Endodermal cell (in vitro differentiated cells): ENCODE results near the gene LRP1-AS. TPM values are rescaled to one million over a fixed set of nuclear protein-coding genes. Genes with fewer than 3 reads are reported as not detected.

Source experiments
- DNase-seq: peaks from one replicate; pipeline ENCODE4 v3.0.0-alpha.2; 2017
- H3K27ac ChIP-seq: 2 replicates; pipeline ENCODE4 v1.5.1; 2013; ENCODE audit warnings: mild to moderate bottlenecking, low read depth, low read length, moderate library complexity
- H3K27me3 ChIP-seq: 2 replicates; pipeline ENCODE4 v1.6.1; 2013; ENCODE audit warnings: mild to moderate bottlenecking, low read length, moderate library complexity; ENCODE audit not compliant: insufficient read depth, control insufficient read depth, poor library complexity, severe bottlenecking
- H3K36me3 ChIP-seq: 2 replicates; pipeline ENCODE4 v1.7.0; 2013; ENCODE audit warnings: mild to moderate bottlenecking, low read length, moderate library complexity; ENCODE audit not compliant: control insufficient read depth, insufficient read depth
- H3K4me1 ChIP-seq: one replicate; pipeline ENCODE4 v1.7.0; 2013; ENCODE audit warnings: low read length; ENCODE audit not compliant: control insufficient read depth, insufficient read depth
- H3K4me3 ChIP-seq: 2 replicates; pipeline ENCODE4 v1.5.1; 2013; ENCODE audit warnings: mild to moderate bottlenecking, low read length, moderate library complexity
- H3K9ac ChIP-seq: 2 replicates; pipeline ENCODE4 v1.6.1; 2013; ENCODE audit warnings: mild to moderate bottlenecking, low read length, moderate library complexity; ENCODE audit not compliant: poor library complexity, severe bottlenecking; ENCODE audit errors: extremely low read depth
- H3K9me3 ChIP-seq: 2 replicates; pipeline ENCODE4 v1.6.1; 2013; ENCODE audit warnings: mild to moderate bottlenecking, low read length, moderate library complexity; ENCODE audit not compliant: control insufficient read depth
- H3K27ac Mint-ChIP-seq: 2 replicates; pipeline ENCODE4 v1.8.0; 2020; ENCODE audit warnings: mixed read lengths
- H3K27me3 Mint-ChIP-seq: 2 replicates; pipeline ENCODE4 v1.8.0; 2021; ENCODE audit warnings: mild to moderate bottlenecking, mixed read lengths; ENCODE audit not compliant: insufficient read depth
- H3K36me3 Mint-ChIP-seq: 2 replicates; pipeline ENCODE4 v1.8.0; 2020; ENCODE audit warnings: low read depth, mixed read lengths
- H3K4me1 Mint-ChIP-seq: 2 replicates; pipeline ENCODE4 v1.8.0; 2020; ENCODE audit warnings: mixed read lengths
- H3K4me3 Mint-ChIP-seq: 2 replicates; pipeline ENCODE4 v1.8.0; 2020; ENCODE audit warnings: mild to moderate bottlenecking, moderate library complexity, mixed read lengths
- H3K9me3 Mint-ChIP-seq: 2 replicates; pipeline ENCODE4 v1.8.0; 2020; ENCODE audit warnings: mild to moderate bottlenecking, mixed read lengths
- CTCF ChIP-seq: fragments of 200-600 bp; sonication (generic); conservative IDR thresholded peaks from 2 replicates; pipeline ENCODE4 v1.5.0; 2021; ENCODE audit warnings: antibody characterized with exemption, mild to moderate bottlenecking
- WGBS, 2 experiments: methylation state at CpG; one replicate each; pipeline versions ENCODE4 v1.1.5 to v1.1.7; 2013; ENCODE audit warnings: missing lambda C conversion rate in 2 of 2, mixed read lengths in 1 of 2; ENCODE audit not compliant: insufficient coverage in 1 of 2, insufficient read length in 1 of 2; 5-methylcytosine and 5-hydroxymethylcytosine counted together
- total RNA-seq, 2 donors: library from RNA; stranded (reverse); fragmentation: NEBNext Ultra II Directional in 1 of 2; extraction: Animal tissue kit (Norgen Biotek cat#: 25700) in 1 of 2; gene quantifications; 2 replicates in 1 of 2; 3 replicates in 1 of 2; pipeline ENCODE4 v1.2.1, GENCODE V29; 2021

The LRP1-AS gene
- total RNA-seq, 2 donors from 2014 or later: not detected

- Mint-ChIP-seq H3K36me3 (peaks cover 15% of the 10 kb centered on the region), H3K9me3 (no peaks in the 10 kb centered on the region), H3K27me3 (no peaks in the 10 kb centered on the region), H3K4me3 (no peak overlapping the region), H3K27ac (peak overlapping the region; percentile 50), H3K4me1 (peaks cover 38% of the 10 kb centered on the region)
- no peak for TF ChIP-seq CTCF
- Histone ChIP-seq H3K27me3 (no peaks in the 10 kb centered on the region), H3K36me3 (peaks cover 18% of the 10 kb centered on the region), H3K4me3 (no peak overlapping the region), H3K4me1 (peaks cover 13% of the 10 kb centered on the region), H3K27ac (peak overlapping the region; percentile 62), H3K9ac (peak overlapping the region; percentile 11), H3K9me3 (no peaks in the 10 kb centered on the region)
- WGBS, 2 experiments: 32 to 72% methylated on average over 3 to 18 of the region's 18 CpGs
- DNase-seq: peak; percentile 77
Observed at GRCh38 chr12:57135527-57136326, 11.7 kb downstream of the LRP1-AS start.

GRCh38 chr12:57134949-57135348 lies 12.5 kb downstream of the LRP1-AS start:
- H3K36me3 Mint-ChIP-seq: peaks cover 12% of the 10 kb centered on the region
- Histone ChIP-seq H3K4me1 (peaks cover 13% of the 10 kb centered on the region), H3K4me3 (no peak overlapping the region), H3K9ac (no peak overlapping the region), H3K27ac (peak overlapping the region; percentile 62), H3K36me3 (peaks cover 12% of the 10 kb centered on the region), H3K27me3 (no peaks in the 10 kb centered on the region), H3K9me3 (no peaks in the 10 kb centered on the region)
- H3K4me1 Mint-ChIP-seq: peaks cover 44% of the 10 kb centered on the region
- no peaks in the 10 kb centered on the region for H3K9me3 Mint-ChIP-seq
- H3K4me3 Mint-ChIP-seq: no peak overlapping the region
- 78 to 92% methylated on average over 6 to 9 of the region's 9 CpGs for WGBS, 2 experiments
- DNase-seq: peak; percentile 66
- H3K27ac Mint-ChIP-seq: peak overlapping the region; percentile 50
- no peak for TF ChIP-seq CTCF
- no peaks in the 10 kb centered on the region for H3K27me3 Mint-ChIP-seq

- TF ChIP-seq CTCF: no peak
- H3K4me1 Mint-ChIP-seq: peaks cover 50% of the 10 kb centered on the region
- no peaks in the 10 kb centered on the region for H3K9me3 ChIP-seq
- no peaks in the 10 kb centered on the region for H3K27me3 ChIP-seq
- H3K36me3 ChIP-seq: peaks cover 2% of the 10 kb centered on the region
- no peak overlapping the region for H3K27ac ChIP-seq
- peak overlapping the region; percentile 83 for H3K27ac Mint-ChIP-seq
- H3K27me3 Mint-ChIP-seq: no peaks in the 10 kb centered on the region
- H3K9ac ChIP-seq: no peak overlapping the region
- peak; percentile 54 for DNase-seq
- H3K4me3 ChIP-seq: no peak overlapping the region
- no peak overlapping the region for H3K4me3 Mint-ChIP-seq
- peaks cover 6% of the 10 kb centered on the region for H3K36me3 Mint-ChIP-seq
- 79 to 94% methylated on average over 4 to 6 of the region's 6 CpGs for WGBS, 2 experiments
- peaks cover 13% of the 10 kb centered on the region for H3K4me1 ChIP-seq
- no peaks in the 10 kb centered on the region for H3K9me3 Mint-ChIP-seq
Observed at GRCh38 chr12:57133916-57134315, 13.5 kb downstream of the LRP1-AS start.
